ENCODE results near the gene LMBRD1. TPM values are rescaled to one million over a fixed set of nuclear protein-coding genes. Genes with fewer than 3 reads are reported as not detected.

LMBRD1 gene
- polyA plus RNA-seq, 1 donor (not counting 4 experiments of a cell fraction or from before 2014, with no cell fraction given): 30.1 TPM

DNA sequence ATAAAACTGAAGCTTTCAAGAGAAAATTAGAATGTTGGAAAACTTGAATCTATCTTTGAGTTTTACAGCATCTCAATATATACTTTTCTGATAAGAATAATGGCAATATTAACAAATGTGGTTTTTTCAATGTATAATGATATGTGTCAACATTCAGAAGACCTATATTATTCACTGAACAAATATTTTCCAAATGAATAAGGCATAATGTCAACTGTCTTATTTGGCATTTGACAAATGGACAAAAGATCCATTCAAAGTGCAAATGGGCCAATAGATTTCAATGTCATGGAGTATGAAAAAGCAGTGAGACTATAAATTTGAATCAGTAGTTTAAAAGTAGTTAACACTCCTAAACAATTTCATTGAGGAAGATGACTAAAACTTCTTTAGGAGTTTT lies 20.9 kb downstream of the LMBRD1 start:
- FAIRE-seq (no peak), DNase-seq (ENCODE audit: low read depth, low spot score) (no peak)
- Histone ChIP-seq H3K36me3 (ENCODE audit: control insufficient read depth in 2 of 2, extremely low read depth in 1 of 2, insufficient read depth in 2 of 2, low read length in 2 of 2) (no peaks in the 10 kb centered on the region), H3K9ac (ENCODE audit: control insufficient read depth, extremely low read depth, insufficient read depth, low read length) (no peak overlapping the region), H3K4me1 (ENCODE audit: control insufficient read depth, extremely low read depth, insufficient read depth, low read length) (peaks cover 3% of the 10 kb centered on the region), H3K27me3 (ENCODE audit: control insufficient read depth, extremely low read depth, insufficient read depth, low read length) (no peaks in the 10 kb centered on the region), H3K27ac (ENCODE audit: control insufficient read depth, insufficient read depth, low read length) (no peak overlapping the region), H3K9me1 (ENCODE audit: control insufficient read depth, extremely low read depth, insufficient read depth, low read length) (no peaks in the 10 kb centered on the region), H3K9me3 (ENCODE audit: control insufficient read depth, low read depth, low read length) (no peaks in the 10 kb centered on the region), H3K79me2 (ENCODE audit: control insufficient read depth, insufficient read depth, low read length) (no peaks in the 10 kb centered on the region), H2AFZ (ENCODE audit: control insufficient read depth, low read length) (no peak overlapping the region), H4K20me1 (ENCODE audit: control insufficient read depth, extremely low read depth, insufficient read depth, low read length) (no peaks in the 10 kb centered on the region), H3K4me3 (ENCODE audit: control insufficient read depth in 2 of 3, extremely low read depth in 1 of 3, insufficient read depth in 2 of 3, low read depth in 1 of 3, low read length in 3 of 3) (no peak overlapping the region), H3K4me2 (ENCODE audit: control insufficient read depth, extremely low read depth, insufficient read depth, low read depth, low read length) (no peak overlapping the region)
- TF ChIP-seq, protein P1, sequence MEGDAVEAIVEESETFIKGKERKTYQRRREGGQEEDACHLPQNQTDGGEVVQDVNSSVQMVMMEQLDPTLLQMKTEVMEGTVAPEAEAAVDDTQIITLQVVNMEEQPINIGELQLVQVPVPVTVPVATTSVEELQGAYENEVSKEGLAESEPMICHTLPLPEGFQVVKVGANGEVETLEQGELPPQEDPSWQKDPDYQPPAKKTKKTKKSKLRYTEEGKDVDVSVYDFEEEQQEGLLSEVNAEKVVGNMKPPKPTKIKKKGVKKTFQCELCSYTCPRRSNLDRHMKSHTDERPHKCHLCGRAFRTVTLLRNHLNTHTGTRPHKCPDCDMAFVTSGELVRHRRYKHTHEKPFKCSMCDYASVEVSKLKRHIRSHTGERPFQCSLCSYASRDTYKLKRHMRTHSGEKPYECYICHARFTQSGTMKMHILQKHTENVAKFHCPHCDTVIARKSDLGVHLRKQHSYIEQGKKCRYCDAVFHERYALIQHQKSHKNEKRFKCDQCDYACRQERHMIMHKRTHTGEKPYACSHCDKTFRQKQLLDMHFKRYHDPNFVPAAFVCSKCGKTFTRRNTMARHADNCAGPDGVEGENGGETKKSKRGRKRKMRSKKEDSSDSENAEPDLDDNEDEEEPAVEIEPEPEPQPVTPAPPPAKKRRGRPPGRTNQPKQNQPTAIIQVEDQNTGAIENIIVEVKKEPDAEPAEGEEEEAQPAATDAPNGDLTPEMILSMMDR (optimal IDR thresholded peaks at IDR 0.05 in 1 of 3, IDR thresholded peaks at IDR 0.05 in 1 of 3, conservative IDR thresholded peaks at IDR 0.05 in 1 of 3; ENCODE audit: extremely low read depth in 1 of 3, insufficient read depth in 2 of 3, low read length in 3 of 3): no peak
- TF ChIP-seq EZH2 (IDR thresholded peaks at IDR 0.05; ENCODE audit: low read length): no peak
- dilution Hi-C loops (cut with MboI; ENCODE audit: extremely low pct_ligation_motif_present, low sequenced_read_pairs): no loop called here

DNA sequence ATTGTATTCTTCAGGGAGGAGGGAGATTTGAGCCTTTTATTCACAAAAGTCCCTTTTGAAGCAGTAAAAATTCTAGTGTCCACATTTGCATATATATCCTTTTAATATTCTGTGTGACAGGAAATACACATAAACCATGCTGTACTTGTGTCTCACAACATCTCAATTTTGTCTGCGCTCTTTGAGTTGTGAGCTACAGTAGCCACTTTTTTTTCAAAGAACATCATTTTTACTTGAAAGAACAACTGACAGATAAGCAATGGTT lies 21.3 kb downstream of the LMBRD1 start:
- Histone ChIP-seq H3K27me3 (ENCODE audit: control insufficient read depth, extremely low read depth, insufficient read depth, low read length) (no peaks in the 10 kb centered on the region), H4K20me1 (ENCODE audit: control insufficient read depth, extremely low read depth, insufficient read depth, low read length) (no peaks in the 10 kb centered on the region), H3K4me2 (ENCODE audit: control insufficient read depth, extremely low read depth, insufficient read depth, low read depth, low read length) (no peak overlapping the region), H2AFZ (ENCODE audit: control insufficient read depth, low read length) (no peak overlapping the region), H3K4me1 (ENCODE audit: control insufficient read depth, extremely low read depth, insufficient read depth, low read length) (no peaks in the 10 kb centered on the region), H3K36me3 (ENCODE audit: control insufficient read depth in 2 of 2, extremely low read depth in 1 of 2, insufficient read depth in 2 of 2, low read length in 2 of 2) (no peaks in the 10 kb centered on the region), H3K9ac (ENCODE audit: control insufficient read depth, extremely low read depth, insufficient read depth, low read length) (no peak overlapping the region), H3K27ac (ENCODE audit: control insufficient read depth, insufficient read depth, low read length) (no peak overlapping the region), H3K4me3 (ENCODE audit: control insufficient read depth in 2 of 3, extremely low read depth in 1 of 3, insufficient read depth in 2 of 3, low read depth in 1 of 3, low read length in 3 of 3) (no peak overlapping the region), H3K79me2 (ENCODE audit: control insufficient read depth, insufficient read depth, low read length) (no peaks in the 10 kb centered on the region), H3K9me1 (ENCODE audit: control insufficient read depth, extremely low read depth, insufficient read depth, low read length) (no peaks in the 10 kb centered on the region), H3K9me3 (ENCODE audit: control insufficient read depth, low read depth, low read length) (no peaks in the 10 kb centered on the region)
- DNase-seq (ENCODE audit: low read depth, low spot score) (no peak), FAIRE-seq (no peak)
- TF ChIP-seq, protein P1 (optimal IDR thresholded peaks at IDR 0.05 in 1 of 3, IDR thresholded peaks at IDR 0.05 in 1 of 3, conservative IDR thresholded peaks at IDR 0.05 in 1 of 3; ENCODE audit: extremely low read depth in 1 of 3, insufficient read depth in 2 of 3, low read length in 3 of 3): no peak
- no peak for TF ChIP-seq EZH2 (IDR thresholded peaks at IDR 0.05; ENCODE audit: low read length)
- dilution Hi-C loops (cut with MboI; ENCODE audit: extremely low pct_ligation_motif_present, low sequenced_read_pairs): no loop called here
